HEK293 (cell line): ENCODE measurements around the gene ZNF699.

ENCODE experiments used
- CTCF ChIA-PET: fragments of 350-600 bp; formaldehyde crosslinking; extraction: SDS; loops from one replicate; lab custom pipeline; 2021; ENCODE audit warnings: antibody characterized with exemption; lab: Yijun Ruan, JAX
- POLR2A ChIA-PET: fragments of 300-600 bp; formaldehyde crosslinking; extraction: SDS; loops from one replicate; lab custom pipeline; 2020; ENCODE audit warnings: antibody characterized with exemption, inconsistent platforms; lab: Yijun Ruan, JAX
- H3K27ac ChIP-seq: fragments of 200-500 bp; sonication (Bioruptor generic); 2 replicates; pipeline ENCODE4 v1.5.1; 2014; ENCODE audit warnings: low read depth, low read length, control low read depth, inconsistent platforms; ENCODE audit errors: extremely low read depth
- H3K36me3 ChIP-seq, 2 experiments: fragments of 200-500 bp in 1 of 2; sonication (Bioruptor generic) in 1 of 2; 1 replicate in 1 of 2; 2 replicates in 1 of 2; pipeline ENCODE4 v1.5.1; 2014 to 2017; ENCODE audit warnings: inconsistent platforms in 2 of 2, low read length in 2 of 2; ENCODE audit not compliant: control insufficient read depth in 2 of 2, insufficient read depth in 1 of 2
- H3K4me1 ChIP-seq: fragments of 200-500 bp; sonication (Bioruptor generic); 2 replicates; pipeline ENCODE4 v1.5.1; 2014; ENCODE audit warnings: mild to moderate bottlenecking, low read length, inconsistent platforms; ENCODE audit not compliant: control insufficient read depth, insufficient read depth
- H3K4me3 ChIP-seq: 2 replicates; pipeline ENCODE4 v1.5.1; 2011; ENCODE audit warnings: low read depth, mild to moderate bottlenecking, control low read depth, low read length, moderate library complexity
- H3K9me3 ChIP-seq: fragments of 200-500 bp; sonication (Bioruptor generic); 2 replicates; pipeline ENCODE4 v1.5.1; 2014; ENCODE audit warnings: low read depth, low read length, inconsistent platforms; ENCODE audit not compliant: control insufficient read depth, insufficient read depth
- BCL6B ChIP-seq: fragments of 450-650 bp; formaldehyde crosslinking; IDR thresholded peaks from 2 replicates; pipeline ENCODE4 v1.5.1; 2017; ENCODE audit warnings: missing biosample characterization, missing genetic modification characterization
- FEZF1 ChIP-seq: fragments of 450-650 bp; formaldehyde crosslinking; IDR thresholded peaks from 2 replicates; pipeline ENCODE4 v1.5.1; 2016; ENCODE audit warnings: missing biosample characterization, missing genetic modification characterization
- GFI1B ChIP-seq: fragments of 450-650 bp; formaldehyde crosslinking; IDR thresholded peaks from 2 replicates; pipeline ENCODE4 v1.5.1; 2016; ENCODE audit warnings: missing biosample characterization, missing genetic modification characterization
- HOXA7 ChIP-seq: sonication (generic); formaldehyde crosslinking; IDR thresholded peaks from 2 replicates; pipeline ENCODE4 v1.8.1; 2022; ENCODE audit warnings: missing genetic modification reagents, borderline replicate concordance
- OSR2 ChIP-seq: fragments of 450-650 bp; formaldehyde crosslinking; IDR thresholded peaks from 2 replicates; pipeline ENCODE4 v1.5.1; 2016; ENCODE audit warnings: missing biosample characterization, missing genetic modification characterization
- SP7 ChIP-seq: fragments of 450-650 bp; formaldehyde crosslinking; IDR thresholded peaks from 2 replicates; pipeline ENCODE4 v1.5.1; 2016; ENCODE audit warnings: missing biosample characterization, missing genetic modification characterization
- TRIM28 ChIP-seq: IDR thresholded peaks from 2 replicates; pipeline ENCODE4 v1.6.1; 2011; ENCODE audit warnings: low read length, control low read depth, borderline replicate concordance
- ZBTB49 ChIP-seq: fragments of 450-650 bp; formaldehyde crosslinking; IDR thresholded peaks from 2 replicates; pipeline ENCODE4 v1.5.1; 2016; ENCODE audit warnings: missing biosample characterization, missing genetic modification characterization, low read depth
- ZNF121 ChIP-seq: fragments of 450-650 bp; formaldehyde crosslinking; IDR thresholded peaks from 2 replicates; pipeline ENCODE4 v1.5.1; 2016; ENCODE audit warnings: missing biosample characterization, missing genetic modification characterization
- ZNF133 ChIP-seq: fragments of 450-650 bp; formaldehyde crosslinking; IDR thresholded peaks from 2 replicates; pipeline ENCODE4 v1.5.1; 2016; ENCODE audit warnings: missing biosample characterization, missing genetic modification characterization
- ZNF19 ChIP-seq: fragments of 450-650 bp; formaldehyde crosslinking; IDR thresholded peaks from 2 replicates; pipeline ENCODE4; 2016; ENCODE audit warnings: missing biosample characterization, missing genetic modification characterization, low read depth
- ZNF239 ChIP-seq: fragments of 450-650 bp; formaldehyde crosslinking; IDR thresholded peaks from 2 replicates; pipeline ENCODE4 v1.5.1; 2016; ENCODE audit warnings: missing biosample characterization, missing genetic modification characterization
- ZNF266 ChIP-seq: fragments of 450-650 bp; formaldehyde crosslinking; IDR thresholded peaks from 2 replicates; pipeline ENCODE4 v1.5.1; 2016; ENCODE audit warnings: missing biosample characterization, missing genetic modification characterization, low read depth
- ZNF280D ChIP-seq: fragments of 450-650 bp; formaldehyde crosslinking; IDR thresholded peaks from 2 replicates; pipeline ENCODE4 v1.5.1; 2016; ENCODE audit warnings: missing biosample characterization, missing genetic modification characterization
- ZNF449 ChIP-seq: fragments of 450-650 bp; formaldehyde crosslinking; IDR thresholded peaks from 2 replicates; pipeline ENCODE4 v1.5.1; 2017; ENCODE audit warnings: missing biosample characterization, mild to moderate bottlenecking, missing genetic modification characterization, moderate library complexity
- ZNF513 ChIP-seq: fragments of 450-650 bp; IDR thresholded peaks from 2 replicates; pipeline ENCODE4 v1.5.1; 2018; ENCODE audit warnings: missing biosample characterization, missing genetic modification characterization
- ZNF549 ChIP-seq: fragments of 450-650 bp; IDR thresholded peaks from 2 replicates; pipeline ENCODE4 v1.5.1; 2018; ENCODE audit warnings: missing biosample characterization, missing genetic modification characterization, mild to moderate bottlenecking, inconsistent platforms, moderate library complexity
- ZNF580 ChIP-seq: fragments of 450-650 bp; formaldehyde crosslinking; IDR thresholded peaks from 2 replicates; pipeline ENCODE4 v1.5.1; 2016; ENCODE audit warnings: missing biosample characterization, missing genetic modification characterization
- ZNF600 ChIP-seq: fragments of 450-650 bp; formaldehyde crosslinking; IDR thresholded peaks from 2 replicates; pipeline ENCODE4 v1.5.1; 2016; ENCODE audit warnings: missing biosample characterization, missing genetic modification characterization
- ZNF610 ChIP-seq: fragments of 450-650 bp; formaldehyde crosslinking; IDR thresholded peaks from 2 replicates; pipeline ENCODE4 v1.5.1; 2016; ENCODE audit warnings: missing biosample characterization, missing genetic modification characterization, borderline replicate concordance
- ZNF623 ChIP-seq: fragments of 450-650 bp; formaldehyde crosslinking; IDR thresholded peaks from 2 replicates; pipeline ENCODE4 v1.5.1; 2016; ENCODE audit warnings: missing biosample characterization, missing genetic modification characterization
- ZNF707 ChIP-seq: fragments of 450-650 bp; formaldehyde crosslinking; IDR thresholded peaks from 2 replicates; pipeline ENCODE4 v1.5.1; 2016; ENCODE audit warnings: missing biosample characterization, missing genetic modification characterization
- ZNF776 ChIP-seq: fragments of 450-650 bp; formaldehyde crosslinking; IDR thresholded peaks from 2 replicates; pipeline ENCODE4 v1.5.0; 2017; ENCODE audit warnings: missing biosample characterization, missing genetic modification characterization, borderline replicate concordance
- ZSCAN23 ChIP-seq: fragments of 450-650 bp; formaldehyde crosslinking; IDR thresholded peaks from 2 replicates; pipeline ENCODE4 v1.5.1; 2016; ENCODE audit warnings: missing biosample characterization, missing genetic modification characterization
- ZXDB ChIP-seq: fragments of 450-650 bp; formaldehyde crosslinking; IDR thresholded peaks from 2 replicates; pipeline ENCODE4 v1.5.1; 2016; ENCODE audit warnings: missing biosample characterization, missing genetic modification characterization

Gene ZNF699

GRCh38 chr19:9352505-9352904 is 42.9 kb upstream of the ZNF699 start:
- TF ChIP-seq TRIM28 = no peak
- no peak for TF ChIP-seq ZNF513 (tag by site-specific recombination)
- no peak for TF ChIP-seq ZNF19 (tag by site-specific recombination)
- no peak for TF ChIP-seq ZNF280D (tag by site-specific recombination)
- no peak for TF ChIP-seq FEZF1 (tag by site-specific recombination)
- TF ChIP-seq ZXDB (tag by site-specific recombination) = no peak
- no peak for TF ChIP-seq ZNF610 (tag by site-specific recombination)
- no peak for TF ChIP-seq HOXA7 (CRISPR knock-in tag)
- TF ChIP-seq ZNF600 (tag by site-specific recombination) = no peak
- no peak for TF ChIP-seq ZNF707
- TF ChIP-seq ZBTB49 (tag by site-specific recombination) = no peak
- TF ChIP-seq ZNF776 = no peak
- no peak for TF ChIP-seq ZNF549
- TF ChIP-seq ZNF133 (tag by site-specific recombination) = no peak
- no peak for TF ChIP-seq SP7 (tag by site-specific recombination)
- no peak for TF ChIP-seq ZNF623 (tag by site-specific recombination)
- H3K27ac ChIP-seq = no peak overlapping the region
- peaks cover 4 to 11% of the 10 kb centered on the region in 2 experiments; a peak in 2 of 3 replicates for H3K36me3 ChIP-seq
- H3K9me3 ChIP-seq = no peaks in the 10 kb centered on the region; the same call in none of the 2 replicates
- ChIA-PET CTCF (no interaction called here), POLR2A (no interaction called here)
- no peaks in the 10 kb centered on the region for H3K4me1 ChIP-seq
- H3K4me3 ChIP-seq = no peak overlapping the region

- Histone ChIP-seq H3K4me3 (no peak overlapping the region), H3K9me3 (no peaks in the 10 kb centered on the region; the same call in none of the 2 replicates), H3K36me3 (peaks cover 4 to 9% of the 10 kb centered on the region in 2 experiments; a peak in 2 of 3 replicates), H3K27ac (no peak overlapping the region), H3K4me1 (no peaks in the 10 kb centered on the region)
- POLR2A ChIA-PET = no interaction called here
- CTCF ChIA-PET = interaction anchor here (0.9 kb wide), 1 partner anchor 39 kb away, joined by 3 read pairs; no protein-coding TSS in a partner anchor
- no peak for TF ChIP-seq ZNF580 (tag by site-specific recombination)
- TF ChIP-seq ZNF121 (tag by site-specific recombination) = no peak
- no peak for TF ChIP-seq OSR2 (tag by site-specific recombination)
- TF ChIP-seq ZNF266 = no peak
- TF ChIP-seq ZNF610 (tag by site-specific recombination) = no peak
- no peak for TF ChIP-seq ZSCAN23
- no peak for TF ChIP-seq GFI1B
- no peak for TF ChIP-seq ZNF707
- no peak for TF ChIP-seq ZNF239 (tag by site-specific recombination)
- TF ChIP-seq BCL6B = no peak
- TF ChIP-seq ZNF449 (tag by site-specific recombination) = no peak
Measured at GRCh38 chr19:9348671-9349070, 39.0 kb upstream of the ZNF699 start.
